ENCODE results near the gene LIN37.
A peak's percentile ranks its signal among the peaks of the same experiment; 100 is the strongest.

LIN37 gene

GRCh38 chr19:35790981-35791813 lies 42.8 kb downstream of the LIN37 start:
- Histone ChIP-seq H3K4me2 (ENCODE audit: insufficient read depth, low read length, poor library complexity, severe bottlenecking) (no peak overlapping the region), H3K36me3 (replicated peaks in 1 of 2; ENCODE audit: control insufficient read depth in 2 of 2, insufficient read depth in 2 of 2, low read length in 2 of 2) (peaks cover 2 to 13% of the 10 kb centered on the region in 2 donors), H3K4ac (ENCODE audit: low read length) (no peak overlapping the region), H2AK5ac (ENCODE audit: low read depth, low read length) (peak overlapping the region; percentile 96), H4K8ac (ENCODE audit: low read depth, low read length) (no peak overlapping the region), H2BK15ac (ENCODE audit: low read length) (no peak overlapping the region), H3K18ac (ENCODE audit: low read length) (peak overlapping the region; percentile 70), H2AFZ (ENCODE audit: low read length) (no peak overlapping the region), H3K9me3 (replicated peaks in 1 of 2; ENCODE audit: control insufficient read depth in 2 of 2, insufficient read depth in 1 of 2, low read depth in 1 of 2, low read length in 2 of 2) (no peaks in the 10 kb centered on the region), H3K14ac (ENCODE audit: low read length) (peak overlapping the region; percentile 89), H3K4me3 (ENCODE audit: low read length in 2 of 2) (peak overlapping the region in 1 of 2 donors; percentile 35), H2BK120ac (ENCODE audit: low read depth, low read length) (no peak overlapping the region), H3K4me1 (ENCODE audit: control insufficient read depth in 2 of 2, insufficient read depth in 1 of 2, low read depth in 1 of 2, low read length in 2 of 2) (no peaks in the 10 kb centered on the region), H3K23ac (ENCODE audit: low read depth, low read length, poor library complexity) (peak overlapping the region; percentile 89), H2BK12ac (ENCODE audit: low read length) (peak overlapping the region; percentile 73), H3K27ac (replicated peaks; ENCODE audit: low read length) (no peak overlapping the region), H2BK5ac (ENCODE audit: low read length) (peak overlapping the region; percentile 10), H3K79me1 (ENCODE audit: low read depth, low read length) (peaks cover 1% of the 10 kb centered on the region), H4K91ac (ENCODE audit: low read depth, low read length, poor library complexity) (no peak overlapping the region), H3K27me3 (ENCODE audit: control insufficient read depth in 3 of 3, insufficient read depth in 3 of 3, low read depth in 1 of 3, low read length in 3 of 3) (peaks cover 0 to 16% (median 4%) of the 10 kb centered on the region in 3 experiments), H3K9ac (ENCODE audit: low read depth, low read length, poor library complexity) (peak overlapping the region; percentile 86)
- WGBS, 2 donors (ENCODE audit: extremely low coverage in 2 of 2, insufficient read length in 2 of 2, insufficient replicate concordance in 1 of 2): no CpG with 5 or more reads among the region's 20 CpGs
- DNase-seq (ENCODE audit: low spot score): no peak

DNA sequence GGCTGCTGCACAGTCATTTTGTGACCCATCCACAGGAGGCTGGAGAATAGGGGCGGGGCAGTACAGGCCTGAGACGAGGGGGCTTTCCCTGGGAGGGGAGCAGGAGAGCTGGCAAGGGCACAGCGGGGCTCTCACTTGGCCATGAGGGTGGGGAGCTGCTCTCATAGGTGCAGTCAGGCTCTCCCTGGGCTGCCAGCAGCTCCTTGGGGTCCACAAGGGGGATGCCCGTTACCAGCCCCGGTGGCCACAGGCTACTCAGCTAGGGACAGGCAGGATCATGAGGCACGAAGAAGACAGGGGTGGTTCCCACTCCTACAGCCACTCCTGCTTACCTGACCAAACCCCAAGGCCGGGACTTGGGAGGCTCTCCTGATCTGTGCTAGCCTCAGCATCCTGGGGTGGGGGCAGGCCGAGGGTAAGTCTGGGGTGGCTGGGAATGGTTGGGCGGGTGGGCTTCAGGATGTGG lies 43.5 kb downstream of the LIN37 start:
- Histone ChIP-seq H3K14ac (ENCODE audit: low read length) (no peak overlapping the region), H3K27ac (replicated peaks; ENCODE audit: low read length) (no peak overlapping the region), H3K23ac (ENCODE audit: low read depth, low read length, poor library complexity) (peak overlapping the region; percentile 43), H3K4me3 (ENCODE audit: low read length in 2 of 2) (no peak overlapping the region), H3K4me1 (ENCODE audit: control insufficient read depth in 2 of 2, insufficient read depth in 1 of 2, low read depth in 1 of 2, low read length in 2 of 2) (peaks cover 0 to under 1% of the 10 kb centered on the region in 2 donors), H4K91ac (ENCODE audit: low read depth, low read length, poor library complexity) (no peak overlapping the region), H3K79me1 (ENCODE audit: low read depth, low read length) (peaks cover 1% of the 10 kb centered on the region), H3K4ac (ENCODE audit: low read length) (no peak overlapping the region), H2AK5ac (ENCODE audit: low read depth, low read length) (peak overlapping the region; percentile 96), H2BK5ac (ENCODE audit: low read length) (peak overlapping the region; percentile 10), H3K9ac (ENCODE audit: low read depth, low read length, poor library complexity) (peak overlapping the region; percentile 21), H2BK12ac (ENCODE audit: low read length) (no peak overlapping the region), H4K8ac (ENCODE audit: low read depth, low read length) (no peak overlapping the region), H3K36me3 (replicated peaks in 1 of 2; ENCODE audit: control insufficient read depth in 2 of 2, insufficient read depth in 2 of 2, low read length in 2 of 2) (peaks cover 0 to 8% of the 10 kb centered on the region in 2 donors), H2BK15ac (ENCODE audit: low read length) (no peak overlapping the region), H3K18ac (ENCODE audit: low read length) (peak overlapping the region; percentile 80), H3K4me2 (ENCODE audit: insufficient read depth, low read length, poor library complexity, severe bottlenecking) (no peak overlapping the region), H3K27me3 (ENCODE audit: control insufficient read depth in 3 of 3, insufficient read depth in 3 of 3, low read depth in 1 of 3, low read length in 3 of 3) (peaks cover 3 to 22% (median 10%) of the 10 kb centered on the region in 3 experiments), H3K9me3 (replicated peaks in 1 of 2; ENCODE audit: control insufficient read depth in 2 of 2, insufficient read depth in 1 of 2, low read depth in 1 of 2, low read length in 2 of 2) (no peaks in the 10 kb centered on the region), H2AFZ (ENCODE audit: low read length) (no peak overlapping the region), H2BK120ac (ENCODE audit: low read depth, low read length) (no peak overlapping the region)
- no peak for DNase-seq (ENCODE audit: low spot score)
- no CpG with 5 or more reads among the region's 9 CpGs for WGBS, 2 donors (ENCODE audit: extremely low coverage in 2 of 2, insufficient read length in 2 of 2, insufficient replicate concordance in 1 of 2)

- Histone ChIP-seq H3K27me3 (ENCODE audit: control insufficient read depth in 3 of 3, insufficient read depth in 3 of 3, low read depth in 1 of 3, low read length in 3 of 3) (peaks cover 7 to 27% (median 15%) of the 10 kb centered on the region in 3 experiments), H2AK5ac (ENCODE audit: low read depth, low read length) (peak overlapping the region; percentile 81), H4K8ac (ENCODE audit: low read depth, low read length) (no peak overlapping the region), H2BK120ac (ENCODE audit: low read depth, low read length) (no peak overlapping the region), H3K23ac (ENCODE audit: low read depth, low read length, poor library complexity) (peak overlapping the region; percentile 43), H3K18ac (ENCODE audit: low read length) (peak overlapping the region; percentile 71), H2BK12ac (ENCODE audit: low read length) (peak overlapping the region; percentile 73), H2AFZ (ENCODE audit: low read length) (no peak overlapping the region), H3K4ac (ENCODE audit: low read length) (no peak overlapping the region), H3K9me3 (replicated peaks in 1 of 2; ENCODE audit: control insufficient read depth in 2 of 2, insufficient read depth in 1 of 2, low read depth in 1 of 2, low read length in 2 of 2) (no peaks in the 10 kb centered on the region), H2BK15ac (ENCODE audit: low read length) (no peak overlapping the region), H3K4me2 (ENCODE audit: insufficient read depth, low read length, poor library complexity, severe bottlenecking) (no peak overlapping the region), H3K36me3 (replicated peaks in 1 of 2; ENCODE audit: control insufficient read depth in 2 of 2, insufficient read depth in 2 of 2, low read length in 2 of 2) (peaks cover 0 to 3% of the 10 kb centered on the region in 2 donors), H3K14ac (ENCODE audit: low read length) (no peak overlapping the region), H3K4me1 (ENCODE audit: control insufficient read depth in 2 of 2, insufficient read depth in 1 of 2, low read depth in 1 of 2, low read length in 2 of 2) (peaks cover 0 to 4% of the 10 kb centered on the region in 2 donors), H3K79me1 (ENCODE audit: low read depth, low read length) (peaks cover 5% of the 10 kb centered on the region), H3K27ac (replicated peaks; ENCODE audit: low read length) (no peak overlapping the region), H4K91ac (ENCODE audit: low read depth, low read length, poor library complexity) (no peak overlapping the region), H2BK5ac (ENCODE audit: low read length) (no peak overlapping the region), H3K4me3 (ENCODE audit: low read length in 2 of 2) (no peak overlapping the region), H3K9ac (ENCODE audit: low read depth, low read length, poor library complexity) (peak overlapping the region; percentile 21)
- WGBS, 2 donors (ENCODE audit: extremely low coverage in 2 of 2, insufficient read length in 2 of 2, insufficient replicate concordance in 1 of 2): no CpG with 5 or more reads among the region's 15 CpGs
- no peak for DNase-seq (ENCODE audit: low spot score)
Measured at GRCh38 chr19:35792312-35792711, 43.9 kb downstream of the LIN37 start.

DNA sequence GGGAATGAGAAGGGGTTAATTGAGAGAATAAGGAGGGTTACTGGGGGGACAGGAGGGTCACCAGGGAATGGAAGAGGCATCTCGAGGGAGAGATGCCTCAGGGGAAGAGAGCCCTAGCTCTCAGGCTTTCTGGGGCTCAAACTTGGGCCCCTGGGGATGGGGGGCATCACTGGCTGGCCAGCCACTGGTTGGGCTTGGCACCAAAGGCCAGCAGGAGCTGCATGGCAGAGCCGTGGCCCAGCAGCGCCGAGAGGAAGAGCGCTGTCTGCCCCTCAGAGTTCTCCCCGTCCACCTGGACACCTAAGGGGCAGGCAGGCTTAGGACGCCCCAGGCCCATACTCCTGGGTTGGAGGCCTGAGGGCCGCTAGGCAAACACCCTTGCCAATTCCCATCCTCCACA lies 44.5 kb downstream of the LIN37 start:
- Histone ChIP-seq H3K27me3 (ENCODE audit: control insufficient read depth in 3 of 3, insufficient read depth in 3 of 3, low read depth in 1 of 3, low read length in 3 of 3) (peaks cover 9 to 32% (median 20%) of the 10 kb centered on the region in 3 experiments), H4K91ac (ENCODE audit: low read depth, low read length, poor library complexity) (no peak overlapping the region)
- DNase-seq (ENCODE audit: low spot score): no peak

More for the DNA sequence above, 44.5 kb downstream of the LIN37 start:
- Histone ChIP-seq H2AK5ac (ENCODE audit: low read depth, low read length) (no peak overlapping the region), H2BK12ac (ENCODE audit: low read length) (no peak overlapping the region), H3K4ac (ENCODE audit: low read length) (no peak overlapping the region), H2BK15ac (ENCODE audit: low read length) (peak overlapping the region; percentile 30), H2BK120ac (ENCODE audit: low read depth, low read length) (no peak overlapping the region), H2AFZ (ENCODE audit: low read length) (no peak overlapping the region), H2BK5ac (ENCODE audit: low read length) (no peak overlapping the region), H3K14ac (ENCODE audit: low read length) (no peak overlapping the region), H3K9me3 (replicated peaks in 1 of 2; ENCODE audit: control insufficient read depth in 2 of 2, insufficient read depth in 1 of 2, low read depth in 1 of 2, low read length in 2 of 2) (no peaks in the 10 kb centered on the region), H4K8ac (ENCODE audit: low read depth, low read length) (no peak overlapping the region), H3K9ac (ENCODE audit: low read depth, low read length, poor library complexity) (no peak overlapping the region), H3K79me1 (ENCODE audit: low read depth, low read length) (peaks cover 5% of the 10 kb centered on the region), H3K27ac (replicated peaks; ENCODE audit: low read length) (no peak overlapping the region), H3K18ac (ENCODE audit: low read length) (no peak overlapping the region), H3K4me3 (ENCODE audit: low read length in 2 of 2) (no peak overlapping the region), H3K4me2 (ENCODE audit: insufficient read depth, low read length, poor library complexity, severe bottlenecking) (no peak overlapping the region), H3K36me3 (replicated peaks in 1 of 2; ENCODE audit: control insufficient read depth in 2 of 2, insufficient read depth in 2 of 2, low read length in 2 of 2) (no peaks in the 10 kb centered on the region), H3K23ac (ENCODE audit: low read depth, low read length, poor library complexity) (no peak overlapping the region), H3K4me1 (ENCODE audit: control insufficient read depth in 2 of 2, insufficient read depth in 1 of 2, low read depth in 1 of 2, low read length in 2 of 2) (peaks cover 3 to 8% of the 10 kb centered on the region in 2 donors)
- WGBS, 2 donors (ENCODE audit: extremely low coverage in 2 of 2, insufficient read length in 2 of 2, insufficient replicate concordance in 1 of 2): no CpG with 5 or more reads among the region's 8 CpGs
